Neuronal stem cell (in vitro differentiated cells): ENCODE results near the gene TMTC1.
A peak's percentile ranks its signal among the peaks of the same experiment; 100 is the strongest.

ENCODE experiments used
- DNase-seq: peaks from one replicate; pipeline ENCODE4 v3.0.0-alpha.2; 2013; ENCODE audit warnings: low spot score
- H2AFZ ChIP-seq: one replicate; pipeline ENCODE4 v1.6.1; 2013; ENCODE audit warnings: mild to moderate bottlenecking, low read length, inconsistent platforms
- H2AK5ac ChIP-seq: 2 replicates; pipeline ENCODE4 v1.6.1; 2013; ENCODE audit warnings: low read depth, mild to moderate bottlenecking, inconsistent platforms, low read length, moderate library complexity, mixed read lengths
- H2BK120ac ChIP-seq: 2 replicates; pipeline ENCODE4 v1.6.1; 2013; ENCODE audit warnings: low read depth, mild to moderate bottlenecking, inconsistent platforms, low read length, moderate library complexity, mixed read lengths
- H2BK12ac ChIP-seq: one replicate; pipeline ENCODE4 v1.6.1; 2013; ENCODE audit warnings: low read length, inconsistent platforms
- H2BK15ac ChIP-seq: 2 replicates; pipeline ENCODE4 v1.6.1; 2013; ENCODE audit warnings: mild to moderate bottlenecking, low read length, inconsistent platforms, mixed read lengths
- H2BK5ac ChIP-seq: one replicate; pipeline ENCODE4 v1.6.1; 2013; ENCODE audit warnings: inconsistent platforms, mild to moderate bottlenecking, low read length, moderate library complexity
- H3K14ac ChIP-seq: one replicate; pipeline ENCODE4 v1.6.1; 2013; ENCODE audit warnings: low read length, inconsistent platforms
- H3K18ac ChIP-seq: 2 replicates; pipeline ENCODE4 v1.6.1; 2013; ENCODE audit warnings: low read length, inconsistent platforms
- H3K23ac ChIP-seq: 2 replicates; pipeline ENCODE4 v1.6.1; 2013; ENCODE audit warnings: low read depth, mild to moderate bottlenecking, mixed read lengths, low read length, inconsistent platforms; ENCODE audit not compliant: poor library complexity
- H3K27ac ChIP-seq: replicated peaks from 3 replicates; pipeline ENCODE4 v1.5.1; 2013; ENCODE audit warnings: low read length, inconsistent platforms
- H3K27me3 ChIP-seq, 3 experiments: 2 replicates each; pipeline ENCODE4 v1.6.1; 2013; ENCODE audit warnings: low read length in 3 of 3, mild to moderate bottlenecking in 2 of 3, inconsistent platforms in 1 of 3, low read depth in 1 of 3, mixed read lengths in 1 of 3, moderate library complexity in 1 of 3; ENCODE audit not compliant: control insufficient read depth in 3 of 3, insufficient read depth in 3 of 3
- H3K36me3 ChIP-seq, 2 donors: replicated peaks in 1 of 2; 2 replicates each; pipeline ENCODE4 v1.6.1; 2013; ENCODE audit warnings: low read length in 2 of 2; ENCODE audit not compliant: control insufficient read depth in 2 of 2, insufficient read depth in 2 of 2
- H3K4ac ChIP-seq: 2 replicates; pipeline ENCODE4 v1.6.1; 2013; ENCODE audit warnings: inconsistent platforms, mild to moderate bottlenecking, low read length, moderate library complexity
- H3K4me1 ChIP-seq, 2 donors: 1 replicate in 1 of 2; 2 replicates in 1 of 2; pipeline ENCODE4 v1.6.1; 2013; ENCODE audit warnings: low read length in 2 of 2, low read depth in 1 of 2; ENCODE audit not compliant: control insufficient read depth in 2 of 2, insufficient read depth in 1 of 2
- H3K4me2 ChIP-seq: one replicate; pipeline ENCODE4 v1.6.1; 2013; ENCODE audit warnings: mild to moderate bottlenecking, low read length, inconsistent platforms; ENCODE audit not compliant: insufficient read depth, poor library complexity, severe bottlenecking
- H3K4me3 ChIP-seq, 2 donors: 2 replicates each; pipeline ENCODE4 v1.5.1; 2013; ENCODE audit warnings: low read length in 2 of 2, mild to moderate bottlenecking in 2 of 2, inconsistent platforms in 1 of 2, moderate library complexity in 1 of 2
- H3K79me1 ChIP-seq: one replicate; pipeline ENCODE4 v1.6.1; 2013; ENCODE audit warnings: low read depth, mild to moderate bottlenecking, inconsistent platforms, low read length, moderate library complexity
- H3K9ac ChIP-seq: one replicate; pipeline ENCODE4 v1.6.1; 2013; ENCODE audit warnings: mild to moderate bottlenecking, low read depth, low read length, inconsistent platforms; ENCODE audit not compliant: poor library complexity
- H3K9me3 ChIP-seq, 2 donors: replicated peaks in 1 of 2; 2 replicates each; pipeline versions ENCODE3 to v1.6.1; 2013; ENCODE audit warnings: low read length in 2 of 2, mild to moderate bottlenecking in 2 of 2, inconsistent platforms in 1 of 2, low read depth in 1 of 2, mixed read lengths in 1 of 2, moderate library complexity in 1 of 2; ENCODE audit not compliant: control insufficient read depth in 2 of 2, insufficient read depth in 1 of 2
- H4K8ac ChIP-seq: one replicate; pipeline ENCODE4 v1.6.1; 2013; ENCODE audit warnings: low read depth, mild to moderate bottlenecking, inconsistent platforms, low read length, moderate library complexity
- H4K91ac ChIP-seq: one replicate; pipeline ENCODE4 v1.6.1; 2013; ENCODE audit warnings: low read length, low read depth, mild to moderate bottlenecking, inconsistent platforms; ENCODE audit not compliant: poor library complexity
- whole genome bisulfite sequencing, 2 donors: extraction: QIAGEN DNeasy Blood & Tissue Kit; methylation state at CpG; one replicate each; pipeline ENCODE4 v1.1.7; 2013; ENCODE audit warnings: missing lambda C conversion rate in 2 of 2, mixed read lengths in 1 of 2; ENCODE audit not compliant: insufficient read length in 2 of 2, insufficient replicate concordance in 1 of 2; ENCODE audit errors: extremely low coverage in 2 of 2; 5-methylcytosine and 5-hydroxymethylcytosine counted together

The TMTC1 gene

GRCh38 chr12:29640589-29641345 lies 143.0 kb downstream of the TMTC1 start:
- Histone ChIP-seq H2AK5ac (peak overlapping the region; percentile 67), H2BK5ac (no peak overlapping the region), H2AFZ (peak overlapping the region; percentile 45), H3K9me3 (peaks cover 0 to 7% of the 10 kb centered on the region in 2 donors), H3K27me3 (no peaks in the 10 kb centered on the region), H3K27ac (peak overlapping the region; percentile 58), H3K9ac (no peak overlapping the region), H3K4me2 (no peak overlapping the region), H3K4me3 (no peak overlapping the region), H4K91ac (no peak overlapping the region), H3K4me1 (peaks cover 0 to 13% of the 10 kb centered on the region in 2 donors), H3K4ac (no peak overlapping the region), H2BK15ac (no peak overlapping the region), H2BK12ac (no peak overlapping the region), H3K36me3 (peaks cover 0 to 10% of the 10 kb centered on the region in 2 donors), H3K14ac (no peak overlapping the region), H2BK120ac (peak overlapping the region; percentile 9), H3K18ac (peak overlapping the region; percentile 53), H3K79me1 (no peaks in the 10 kb centered on the region), H3K23ac (no peak overlapping the region), H4K8ac (no peak overlapping the region)
- no CpG with 5 or more reads among the region's 13 CpGs for WGBS, 2 donors
- DNase-seq = no peak

GRCh38 chr12:29639893-29640495 lies 143.7 kb downstream of the TMTC1 start:
- no peak overlapping the region for H3K18ac ChIP-seq
- H2BK5ac ChIP-seq = no peak overlapping the region
- peaks cover 0 to 10% of the 10 kb centered on the region in 2 donors for H3K36me3 ChIP-seq
- no peak overlapping the region for H3K4ac ChIP-seq
- no peak overlapping the region for H3K14ac ChIP-seq
- peak overlapping the region; percentile 58 for H3K27ac ChIP-seq
- no peak overlapping the region for H2BK12ac ChIP-seq
- DNase-seq = no peak
- peaks cover 0 to 15% of the 10 kb centered on the region in 2 donors for H3K4me1 ChIP-seq
- H2BK15ac ChIP-seq = no peak overlapping the region
- no peaks in the 10 kb centered on the region for H3K27me3 ChIP-seq
- H2AK5ac ChIP-seq = peak overlapping the region; percentile 67
- peaks cover 0 to 7% of the 10 kb centered on the region in 2 donors for H3K9me3 ChIP-seq
- no peak overlapping the region for H3K4me2 ChIP-seq
- no peak overlapping the region for H4K8ac ChIP-seq
- H3K9ac ChIP-seq = no peak overlapping the region
- WGBS, 2 donors = no CpG with 5 or more reads among the region's 10 CpGs
- no peaks in the 10 kb centered on the region for H3K79me1 ChIP-seq
- H4K91ac ChIP-seq = no peak overlapping the region
- no peak overlapping the region for H3K23ac ChIP-seq
- peak overlapping the region; percentile 9 for H2BK120ac ChIP-seq
- no peak overlapping the region for H2AFZ ChIP-seq
- no peak overlapping the region for H3K4me3 ChIP-seq

- Histone ChIP-seq H2BK5ac (no peak overlapping the region), H2AFZ (no peak overlapping the region), H3K4ac (no peak overlapping the region), H3K23ac (no peak overlapping the region), H3K4me2 (no peak overlapping the region), H3K4me1 (peaks cover 0 to 18% of the 10 kb centered on the region in 2 donors), H3K9ac (no peak overlapping the region), H2BK12ac (no peak overlapping the region), H4K8ac (no peak overlapping the region), H3K27ac (no peak overlapping the region), H3K4me3 (no peak overlapping the region), H2AK5ac (no peak overlapping the region), H3K36me3 (peaks cover 0 to 10% of the 10 kb centered on the region in 2 donors), H3K18ac (no peak overlapping the region), H3K14ac (no peak overlapping the region), H2BK120ac (no peak overlapping the region), H3K27me3 (no peaks in the 10 kb centered on the region), H2BK15ac (no peak overlapping the region), H3K79me1 (no peaks in the 10 kb centered on the region), H4K91ac (no peak overlapping the region), H3K9me3 (peaks cover 0 to 7% of the 10 kb centered on the region in 2 donors)
- no CpG with 5 or more reads among the region's 8 CpGs for WGBS, 2 donors
- no peak for DNase-seq
Measured at GRCh38 chr12:29638528-29638927, 145.2 kb downstream of the TMTC1 start.

GRCh38 chr12:29634057-29634456 lies 149.7 kb downstream of the TMTC1 start:
- no peak overlapping the region for H3K14ac ChIP-seq
- H3K4me1 ChIP-seq = peaks cover 0 to 4% of the 10 kb centered on the region in 2 donors
- H3K36me3 ChIP-seq = peaks cover 0 to 12% of the 10 kb centered on the region in 2 donors
- H2BK120ac ChIP-seq = no peak overlapping the region
- no peak overlapping the region for H4K91ac ChIP-seq
- H3K4me3 ChIP-seq = no peak overlapping the region
- DNase-seq = no peak
- peaks cover 0 to 3% of the 10 kb centered on the region in 2 donors for H3K9me3 ChIP-seq
- WGBS, 2 donors = no CpG with 5 or more reads among the region's 3 CpGs
- H3K23ac ChIP-seq = no peak overlapping the region
- H3K9ac ChIP-seq = no peak overlapping the region
- no peak overlapping the region for H3K4ac ChIP-seq
- no peak overlapping the region for H2BK12ac ChIP-seq
- H3K4me2 ChIP-seq = no peak overlapping the region
- H3K27me3 ChIP-seq = no peaks in the 10 kb centered on the region
- no peak overlapping the region for H3K27ac ChIP-seq
- no peak overlapping the region for H3K18ac ChIP-seq
- no peak overlapping the region for H2BK15ac ChIP-seq
- H2BK5ac ChIP-seq = no peak overlapping the region
- no peak overlapping the region for H2AFZ ChIP-seq
- no peak overlapping the region for H4K8ac ChIP-seq
- no peak overlapping the region for H2AK5ac ChIP-seq
- no peaks in the 10 kb centered on the region for H3K79me1 ChIP-seq
